Mucosa of stomach (tissue), 1 donor: ENCODE results near the gene RGS3.

Experiments
- H3K27me3 ChIP-seq: one replicate; pipeline ENCODE4 v1.7.0; 2013; ENCODE audit warnings: mild to moderate bottlenecking, low read length; ENCODE audit not compliant: control insufficient read depth, insufficient read depth
- H3K36me3 ChIP-seq: one replicate; pipeline ENCODE4 v1.7.0; 2013; ENCODE audit warnings: low read length; ENCODE audit not compliant: control insufficient read depth, insufficient read depth
- H3K4me1 ChIP-seq: one replicate; pipeline ENCODE4 v1.7.0; 2013; ENCODE audit warnings: mild to moderate bottlenecking, low read length; ENCODE audit not compliant: control insufficient read depth, insufficient read depth
- H3K4me3 ChIP-seq: one replicate; pipeline ENCODE4 v1.7.0; 2013; ENCODE audit warnings: low read length
- H3K9ac ChIP-seq: one replicate; pipeline ENCODE4 v1.7.0; 2013; ENCODE audit warnings: mild to moderate bottlenecking, low read length, moderate library complexity
- H3K9me3 ChIP-seq: one replicate; pipeline ENCODE4 v1.7.0; 2013; ENCODE audit warnings: mild to moderate bottlenecking, low read length, moderate library complexity; ENCODE audit not compliant: control insufficient read depth
- donor health status: Pancreatic carcinoma.

The RGS3 gene

DNA sequence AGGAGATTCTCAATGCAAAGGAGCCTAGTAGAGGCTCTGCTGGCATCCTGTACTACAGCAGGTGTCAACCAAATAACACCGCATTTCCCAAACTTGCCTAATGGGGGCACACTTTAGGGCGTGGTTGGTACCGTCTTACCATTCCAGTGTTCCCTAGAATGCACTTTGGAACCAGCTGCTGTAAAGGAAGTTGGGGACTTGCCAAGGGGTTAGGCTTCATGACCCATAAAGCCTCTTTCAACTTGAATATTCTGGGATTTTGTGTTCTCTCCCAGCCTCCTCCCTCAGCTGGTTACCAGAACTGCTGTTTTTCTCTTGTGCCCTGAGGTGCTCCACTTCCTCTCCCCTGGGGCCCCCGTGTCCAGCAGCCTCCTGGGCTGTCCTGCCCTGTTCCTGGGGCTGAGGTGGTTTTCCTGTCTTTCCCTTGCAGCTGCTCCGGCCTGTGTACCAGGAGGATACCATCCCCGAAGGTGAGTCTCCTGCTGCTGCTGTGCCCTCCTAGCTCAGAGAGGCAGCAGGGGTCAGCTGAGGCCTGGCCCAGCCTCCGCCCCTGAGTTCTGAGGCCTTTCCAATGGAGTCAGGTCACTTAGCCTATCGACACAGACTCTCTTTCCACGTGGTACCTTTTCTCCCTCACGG is 44.7 kb downstream of the RGS3 start:
- Histone ChIP-seq H3K9me3 (no peaks in the 10 kb centered on the region), H3K4me1 (peaks cover 55% of the 10 kb centered on the region), H3K4me3 (no peak overlapping the region), H3K9ac (peak overlapping the region; percentile 28), H3K36me3 (no peaks in the 10 kb centered on the region), H3K27me3 (no peaks in the 10 kb centered on the region)

DNA sequence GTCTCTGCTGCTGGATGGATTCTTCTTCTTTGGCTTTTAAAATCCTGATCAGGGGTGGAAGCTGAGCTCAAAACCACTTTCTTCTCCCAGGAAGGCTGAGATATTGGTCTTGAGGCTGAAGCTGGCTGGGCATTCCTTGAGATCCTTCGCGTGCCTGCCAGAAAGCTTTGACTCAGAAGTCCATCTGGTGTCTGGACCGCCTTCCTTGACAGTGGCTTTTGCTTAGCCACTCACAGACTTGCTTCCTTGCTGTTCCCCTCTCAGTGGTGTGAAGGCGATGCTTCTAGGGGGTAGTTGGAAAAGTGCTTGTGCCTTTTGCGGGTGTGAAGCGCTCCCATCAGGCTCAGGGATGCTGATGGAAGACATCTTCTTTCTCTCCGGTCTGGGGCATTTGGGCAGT is 45.9 kb downstream of the RGS3 start:
- H3K36me3 ChIP-seq = no peaks in the 10 kb centered on the region
- H3K9ac ChIP-seq = no peak overlapping the region
- no peak overlapping the region for H3K4me3 ChIP-seq
- H3K27me3 ChIP-seq = no peaks in the 10 kb centered on the region
- peaks cover 51% of the 10 kb centered on the region for H3K4me1 ChIP-seq
- H3K9me3 ChIP-seq = no peaks in the 10 kb centered on the region

DNA sequence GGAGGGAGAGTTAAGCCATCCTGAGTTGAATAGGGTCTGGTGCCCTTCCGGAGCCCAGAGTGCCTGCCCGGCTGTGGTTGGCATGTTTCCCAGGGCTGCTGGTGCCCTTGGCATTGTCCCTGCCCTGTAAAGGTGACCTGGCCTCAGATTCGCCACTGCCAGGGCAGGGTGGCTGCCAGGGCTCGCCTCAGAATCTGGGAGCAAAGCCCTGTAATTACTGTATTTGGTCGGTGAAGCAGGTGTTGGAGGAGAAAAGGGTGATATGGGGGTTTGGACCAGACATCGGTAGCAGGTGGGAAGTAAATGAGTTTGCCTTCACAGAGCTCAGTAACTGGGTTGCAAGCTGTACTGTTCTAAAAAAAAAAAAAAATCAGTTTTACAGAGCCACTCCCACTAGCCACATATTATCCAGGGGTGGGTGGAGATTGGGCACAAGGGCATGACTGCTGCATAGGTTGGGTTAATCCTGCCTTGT is 47.6 kb downstream of the RGS3 start:
- peak overlapping the region; percentile 60 for H3K9ac ChIP-seq
- no peaks in the 10 kb centered on the region for H3K9me3 ChIP-seq
- no peaks in the 10 kb centered on the region for H3K36me3 ChIP-seq
- peaks cover 42% of the 10 kb centered on the region for H3K4me1 ChIP-seq
- H3K4me3 ChIP-seq = no peak overlapping the region
- no peaks in the 10 kb centered on the region for H3K27me3 ChIP-seq

DNA sequence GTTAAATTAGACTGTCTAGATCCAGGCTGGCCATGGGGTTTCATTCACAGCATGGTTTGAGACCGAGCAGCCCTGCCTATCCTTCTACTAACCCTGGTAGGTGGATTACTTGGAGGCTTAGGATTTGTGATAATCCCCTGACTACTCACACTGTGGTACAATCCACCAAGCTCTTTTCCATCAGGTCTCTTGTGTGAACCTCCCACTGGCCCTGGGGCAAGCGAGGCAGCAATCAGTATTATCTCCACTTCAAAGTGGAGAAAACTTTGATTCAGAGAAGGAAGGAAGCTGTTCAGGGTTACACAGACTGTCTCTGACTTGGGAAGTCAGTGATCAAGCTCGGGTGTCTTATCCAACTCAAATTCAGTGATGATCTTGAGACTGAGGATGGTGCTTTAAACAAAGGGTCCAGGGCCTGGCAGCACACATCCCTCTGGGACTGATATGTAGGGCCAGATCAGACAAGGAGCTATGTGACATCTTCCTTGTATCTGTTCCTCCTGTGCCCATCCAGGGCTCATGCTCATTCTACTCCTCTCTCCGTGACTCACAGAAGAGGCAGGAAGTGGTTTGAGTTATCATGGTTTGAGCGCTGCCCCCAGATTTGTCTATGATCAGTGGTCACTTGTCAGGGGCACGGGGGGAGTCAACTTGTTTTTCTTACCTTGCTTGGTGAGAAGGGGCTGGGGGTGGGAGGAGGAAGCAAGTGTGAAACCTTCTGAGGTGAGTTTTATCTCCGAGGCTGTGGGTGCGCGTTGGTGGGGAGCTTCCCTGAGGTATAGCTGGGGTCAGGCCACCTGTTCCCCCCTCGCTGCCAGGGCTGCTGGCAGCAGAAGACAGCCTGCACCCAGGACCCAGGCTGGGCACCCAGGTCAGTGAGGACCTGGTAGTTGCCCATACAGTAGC is 48.6 kb downstream of the RGS3 start:
- H3K27me3 ChIP-seq = no peaks in the 10 kb centered on the region
- no peaks in the 10 kb centered on the region for H3K36me3 ChIP-seq
- H3K9ac ChIP-seq = peak overlapping the region; percentile 27
- H3K9me3 ChIP-seq = no peaks in the 10 kb centered on the region
- H3K4me1 ChIP-seq = peaks cover 42% of the 10 kb centered on the region
- no peak overlapping the region for H3K4me3 ChIP-seq

- Histone ChIP-seq H3K4me1 (peaks cover 37% of the 10 kb centered on the region), H3K9me3 (no peaks in the 10 kb centered on the region), H3K36me3 (no peaks in the 10 kb centered on the region), H3K9ac (no peak overlapping the region), H3K4me3 (no peak overlapping the region), H3K27me3 (no peaks in the 10 kb centered on the region)
These were observed 49.6 kb downstream of the RGS3 start for GRCh38 chr9:113513111-113513510.

- Histone ChIP-seq H3K9me3 (no peaks in the 10 kb centered on the region), H3K4me1 (peaks cover 35% of the 10 kb centered on the region), H3K27me3 (no peaks in the 10 kb centered on the region), H3K36me3 (no peaks in the 10 kb centered on the region), H3K9ac (no peak overlapping the region), H3K4me3 (no peak overlapping the region)
These were observed 50.0 kb downstream of the RGS3 start for GRCh38 chr9:113513536-113513935.

GRCh38 chr9:113514061-113514460 is 50.5 kb downstream of the RGS3 start:
- Histone ChIP-seq H3K36me3 (no peaks in the 10 kb centered on the region), H3K27me3 (no peaks in the 10 kb centered on the region), H3K9me3 (no peaks in the 10 kb centered on the region), H3K4me3 (no peak overlapping the region), H3K9ac (no peak overlapping the region), H3K4me1 (peaks cover 35% of the 10 kb centered on the region)

DNA sequence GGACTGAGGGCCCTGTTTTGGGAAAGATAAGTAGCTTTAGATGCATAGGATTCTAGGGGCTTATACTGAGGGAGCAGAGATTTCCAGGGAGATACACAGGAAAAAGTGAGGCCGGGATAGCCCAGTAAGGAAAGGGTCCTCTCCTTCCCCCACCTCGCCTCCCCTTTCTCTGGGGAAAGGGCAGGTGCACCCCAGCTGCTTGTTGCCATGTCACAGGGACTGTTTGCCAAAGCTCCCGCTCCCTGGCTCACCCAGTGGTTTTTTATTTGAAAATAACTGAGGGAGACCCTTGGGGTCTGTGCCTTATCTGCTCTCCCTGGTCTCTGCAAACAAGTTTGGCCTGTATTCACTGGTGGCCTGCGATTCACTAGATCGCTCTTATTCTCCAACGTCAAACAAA is 51.2 kb downstream of the RGS3 start:
- no peak overlapping the region for H3K9ac ChIP-seq
- H3K36me3 ChIP-seq = no peaks in the 10 kb centered on the region
- H3K27me3 ChIP-seq = no peaks in the 10 kb centered on the region
- H3K4me1 ChIP-seq = peaks cover 37% of the 10 kb centered on the region
- H3K4me3 ChIP-seq = no peak overlapping the region
- H3K9me3 ChIP-seq = no peaks in the 10 kb centered on the region

- H3K4me3 ChIP-seq = no peak overlapping the region
- no peaks in the 10 kb centered on the region for H3K9me3 ChIP-seq
- H3K36me3 ChIP-seq = no peaks in the 10 kb centered on the region
- no peaks in the 10 kb centered on the region for H3K27me3 ChIP-seq
- H3K4me1 ChIP-seq = peaks cover 40% of the 10 kb centered on the region
- H3K9ac ChIP-seq = no peak overlapping the region
These were observed 52.3 kb downstream of the RGS3 start for GRCh38 chr9:113515862-113516261.

DNA sequence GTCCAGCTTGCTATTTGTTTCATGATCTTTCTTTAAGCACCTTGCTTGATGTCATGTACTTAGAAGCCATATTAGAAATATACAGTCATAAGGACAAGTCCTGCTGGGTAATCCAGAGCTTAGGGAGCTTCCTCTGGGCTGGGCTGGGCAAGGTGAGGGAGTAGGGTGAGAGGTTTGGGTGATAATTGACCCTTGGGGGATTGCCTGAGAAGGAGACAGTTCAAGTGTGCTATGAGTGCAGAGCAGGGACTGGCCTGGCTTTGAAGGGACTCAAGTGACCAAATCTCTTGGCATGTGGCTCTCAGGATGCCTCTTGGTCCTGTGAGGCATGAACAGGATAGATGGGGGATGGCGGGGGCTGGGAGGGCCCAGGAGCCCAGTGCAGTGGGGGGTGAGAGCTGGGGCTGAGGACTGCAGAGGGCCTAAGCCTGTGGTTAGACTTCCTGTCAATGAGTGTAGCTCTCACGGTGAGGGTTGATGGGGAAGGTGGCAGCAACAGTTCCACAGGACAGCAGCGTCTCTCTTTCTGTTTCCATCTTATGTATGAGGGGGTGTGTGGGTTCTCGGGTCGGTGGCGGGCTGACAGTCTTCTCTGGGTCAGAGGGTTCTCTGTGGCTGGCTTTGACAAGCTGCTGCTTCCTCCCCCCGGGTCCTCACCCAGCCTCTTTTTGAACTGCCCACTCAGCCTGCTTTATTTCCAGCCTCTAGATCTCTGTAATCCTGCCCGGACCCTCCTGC is 53.5 kb downstream of the RGS3 start:
- Histone ChIP-seq H3K36me3 (no peaks in the 10 kb centered on the region), H3K9me3 (no peaks in the 10 kb centered on the region), H3K4me3 (no peak overlapping the region), H3K4me1 (peaks cover 30% of the 10 kb centered on the region), H3K27me3 (no peaks in the 10 kb centered on the region), H3K9ac (no peak overlapping the region)

- H3K9me3 ChIP-seq = no peaks in the 10 kb centered on the region
- peaks cover 51% of the 10 kb centered on the region for H3K4me1 ChIP-seq
- no peaks in the 10 kb centered on the region for H3K36me3 ChIP-seq
- H3K27me3 ChIP-seq = no peaks in the 10 kb centered on the region
- H3K4me3 ChIP-seq = peak overlapping the region; percentile 15
- H3K9ac ChIP-seq = peak overlapping the region; percentile 70
These were observed 56.0 kb downstream of the RGS3 start for GRCh38 chr9:113519426-113520108.
